ENCODE data around the gene P4HA1. TPM values are rescaled to one million over a fixed set of nuclear protein-coding genes. Genes with fewer than 3 reads are reported as not detected.
A peak's percentile ranks its signal among the peaks of the same experiment; 100 is the strongest.

Gene P4HA1
- total and polyA plus RNA-seq, 9 of the 15 experiments (the other 6 are each of a cell fraction or from before 2014, with no cell fraction given), result 20.2 to 177 (median 28.6) TPM

DNA sequence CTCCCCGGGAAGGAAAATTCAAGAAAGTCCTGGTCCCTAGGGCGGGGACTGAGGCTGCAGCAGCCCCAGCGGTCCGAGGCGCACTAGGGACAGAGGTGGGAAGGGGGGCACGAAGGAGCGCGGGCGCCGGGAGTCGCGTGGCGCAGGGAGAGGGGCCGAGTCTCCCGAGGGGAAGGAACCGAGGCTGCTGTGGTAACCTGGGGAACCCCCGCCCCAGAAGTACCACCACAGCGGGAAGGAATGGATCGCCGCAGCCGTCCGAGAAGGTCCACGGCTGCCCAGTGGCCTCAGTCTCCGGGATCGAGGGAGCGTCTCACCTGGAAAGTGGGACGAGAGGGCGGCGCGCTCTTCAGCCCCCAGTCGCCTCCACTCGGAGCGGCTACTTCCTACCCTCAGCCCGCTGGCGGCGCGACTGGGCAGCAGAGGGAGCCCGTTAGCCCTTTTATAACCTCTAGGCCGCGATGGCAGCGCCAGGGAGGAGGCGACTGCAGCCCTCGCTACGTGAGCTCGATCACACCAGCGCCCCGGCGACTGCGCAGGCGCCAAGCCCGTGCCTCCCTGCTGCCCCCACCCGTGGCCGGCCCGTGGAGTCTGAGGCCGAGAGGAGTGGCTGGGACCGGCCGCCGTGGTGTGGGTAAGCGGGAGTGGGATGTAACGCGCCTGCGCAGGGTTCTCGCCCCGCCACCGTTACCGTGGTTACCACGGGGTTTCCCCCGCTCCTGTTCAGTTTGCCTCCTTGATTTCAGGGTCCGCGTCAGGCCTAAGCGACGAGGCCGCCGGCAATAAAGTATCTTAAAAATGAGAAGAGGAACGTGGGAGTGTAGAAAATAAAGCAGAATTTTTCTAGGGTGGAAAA lies at the start of gene P4HA1 (continued):
- TF ChIP-seq, protein P1, sequence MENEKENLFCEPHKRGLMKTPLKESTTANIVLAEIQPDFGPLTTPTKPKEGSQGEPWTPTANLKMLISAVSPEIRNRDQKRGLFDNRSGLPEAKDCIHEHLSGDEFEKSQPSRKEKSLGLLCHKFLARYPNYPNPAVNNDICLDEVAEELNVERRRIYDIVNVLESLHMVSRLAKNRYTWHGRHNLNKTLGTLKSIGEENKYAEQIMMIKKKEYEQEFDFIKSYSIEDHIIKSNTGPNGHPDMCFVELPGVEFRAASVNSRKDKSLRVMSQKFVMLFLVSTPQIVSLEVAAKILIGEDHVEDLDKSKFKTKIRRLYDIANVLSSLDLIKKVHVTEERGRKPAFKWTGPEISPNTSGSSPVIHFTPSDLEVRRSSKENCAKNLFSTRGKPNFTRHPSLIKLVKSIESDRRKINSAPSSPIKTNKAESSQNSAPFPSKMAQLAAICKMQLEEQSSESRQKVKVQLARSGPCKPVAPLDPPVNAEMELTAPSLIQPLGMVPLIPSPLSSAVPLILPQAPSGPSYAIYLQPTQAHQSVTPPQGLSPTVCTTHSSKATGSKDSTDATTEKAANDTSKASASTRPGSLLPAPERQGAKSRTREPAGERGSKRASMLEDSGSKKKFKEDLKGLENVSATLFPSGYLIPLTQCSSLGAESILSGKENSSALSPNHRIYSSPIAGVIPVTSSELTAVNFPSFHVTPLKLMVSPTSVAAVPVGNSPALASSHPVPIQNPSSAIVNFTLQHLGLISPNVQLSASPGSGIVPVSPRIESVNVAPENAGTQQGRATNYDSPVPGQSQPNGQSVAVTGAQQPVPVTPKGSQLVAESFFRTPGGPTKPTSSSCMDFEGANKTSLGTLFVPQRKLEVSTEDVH (IDR thresholded peaks at IDR 0.05; ENCODE audit: low read depth, partially characterized antibody), result peak; percentile 52
- TF ChIP-seq COPS2 (conservative IDR thresholded peaks at IDR 0.05), result no peak
- TF ChIP-seq NR1H2 (CRISPR knock-in tag; IDR thresholded peaks at IDR 0.05), result peak; percentile 90
- peak; percentile 98 for TF ChIP-seq FOXP1 (CRISPR knock-in tag; IDR thresholded peaks at IDR 0.05)
- TF ChIP-seq CEBPB (tag; IDR thresholded peaks at IDR 0.05), result no peak
- peak; percentile 100 for TF ChIP-seq POLR2G (IDR thresholded peaks at IDR 0.05; ENCODE audit: low read depth, low read length)
- TF ChIP-seq CBFA2T2 (conservative IDR thresholded peaks at IDR 0.05), result no peak
- TF ChIP-seq, protein P2, sequence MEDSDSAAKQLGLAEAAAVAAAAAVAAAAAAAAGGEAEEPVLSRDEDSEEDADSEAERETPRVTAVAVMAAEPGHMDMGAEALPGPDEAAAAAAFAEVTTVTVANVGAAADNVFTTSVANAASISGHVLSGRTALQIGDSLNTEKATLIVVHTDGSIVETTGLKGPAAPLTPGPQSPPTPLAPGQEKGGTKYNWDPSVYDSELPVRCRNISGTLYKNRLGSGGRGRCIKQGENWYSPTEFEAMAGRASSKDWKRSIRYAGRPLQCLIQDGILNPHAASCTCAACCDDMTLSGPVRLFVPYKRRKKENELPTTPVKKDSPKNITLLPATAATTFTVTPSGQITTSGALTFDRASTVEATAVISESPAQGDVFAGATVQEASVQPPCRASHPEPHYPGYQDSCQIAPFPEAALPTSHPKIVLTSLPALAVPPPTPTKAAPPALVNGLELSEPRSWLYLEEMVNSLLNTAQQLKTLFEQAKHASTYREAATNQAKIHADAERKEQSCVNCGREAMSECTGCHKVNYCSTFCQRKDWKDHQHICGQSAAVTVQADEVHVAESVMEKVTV (CRISPR knock-in tag; IDR thresholded peaks at IDR 0.05), result peak; percentile 67
- TF ChIP-seq, protein P3, sequence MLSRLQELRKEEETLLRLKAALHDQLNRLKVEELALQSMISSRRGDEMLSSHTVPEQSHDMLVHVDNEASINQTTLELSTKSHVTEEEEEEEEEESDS (CRISPR knock-in tag; IDR thresholded peaks at IDR 0.05), result no peak
- TF ChIP-seq MTA2 (IDR thresholded peaks at IDR 0.05; ENCODE audit: low read depth), result peak; percentile 76
- peak; percentile 74 for TF ChIP-seq SMC3 (conservative IDR thresholded peaks at IDR 0.05; ENCODE audit: insufficient read depth, low read depth, low read length)
- no peak for TF ChIP-seq ZNF695 (CRISPR knock-in tag; IDR thresholded peaks at IDR 0.05)
- TF ChIP-seq MIER1 (IDR thresholded peaks at IDR 0.05; ENCODE audit: low read depth), result peak; percentile 61; the same call in 1 of the 2 replicates
- peak in 1 of 2 experiments; percentile 2; a peak in 1 of 4 replicates for TF ChIP-seq FOXK2 (conservative IDR thresholded peaks at IDR 0.05 in 1 of 2, IDR thresholded peaks at IDR 0.05 in 1 of 2; ENCODE audit: low read depth in 2 of 2)
- TF ChIP-seq PURB (CRISPR knock-in tag; IDR thresholded peaks at IDR 0.05; ENCODE audit: low read depth), result 0 out of 2 replicates have a peak, but pooled peaks have one; percentile 69
- no peak for TF ChIP-seq PTBP1 (IDR thresholded peaks at IDR 0.05; ENCODE audit: low read depth, low read length)
- peak in 1 of 2 experiments; percentile 33; a peak in 1 of 4 replicates for TF ChIP-seq FOXA3 (CRISPR knock-in tag; conservative IDR thresholded peaks at IDR 0.05 in 1 of 2, IDR thresholded peaks at IDR 0.05 in 1 of 2)
- TF ChIP-seq GABPB1 (CRISPR knock-in tag; IDR thresholded peaks at IDR 0.05), result peak; percentile 83; the same call in 1 of the 2 replicates
- TF ChIP-seq CAMTA2 (CRISPR knock-in tag; conservative IDR thresholded peaks at IDR 0.05), result no peak
- no peak for TF ChIP-seq STAT5A (IDR thresholded peaks at IDR 0.05; ENCODE audit: borderline replicate concordance, low read length)
- no peak for TF ChIP-seq ZNF274 (IDR thresholded peaks at IDR 0.05; ENCODE audit: borderline replicate concordance, low read depth, low read length)
- TF ChIP-seq SREBF1 (IDR thresholded peaks at IDR 0.05; ENCODE audit: borderline replicate concordance, low read depth, low read length), result peak; percentile 68; the same call in 1 of the 2 replicates
- no peak for TF ChIP-seq MCM3 (IDR thresholded peaks at IDR 0.05)
- TF ChIP-seq PTRF (tag; IDR thresholded peaks at IDR 0.05), result no peak
